DMS79 treated with DMSO at 0.1 percent for 48 hours (cell line): Measurements from ENCODE around the gene GRIA1.

Source experiments
- DNase-seq: peaks from one replicate; lab custom pipeline; 2025; lab: John Stamatoyannopoulos, UW

GRIA1 gene

GRCh38 chr5:153780876-153781705 is 290.6 kb downstream of the GRIA1 start:
- no peak for DNase-seq

- DNase-seq = no peak
These were observed 292.3 kb downstream of the GRIA1 start for GRCh38 chr5:153782589-153783361.

GRCh38 chr5:153783362-153783658 is 292.8 kb downstream of the GRIA1 start:
- DNase-seq = no peak

GRCh38 chr5:153784277-153784676 is 293.8 kb downstream of the GRIA1 start:
- DNase-seq = no peak

GRCh38 chr5:153791339-153791738 is 300.9 kb downstream of the GRIA1 start:
- DNase-seq = no peak

GRCh38 chr5:153792305-153792704 is 301.8 kb downstream of the GRIA1 start:
- DNase-seq = no peak

- DNase-seq = no peak
These were observed 303.2 kb downstream of the GRIA1 start for GRCh38 chr5:153793699-153794098.

- DNase-seq = no peak
These were observed 303.9 kb downstream of the GRIA1 start for GRCh38 chr5:153794327-153794726.

GRCh38 chr5:153796527-153796926 is 306.1 kb downstream of the GRIA1 start:
- DNase-seq = no peak

GRCh38 chr5:153797484-153797883 is 307.0 kb downstream of the GRIA1 start:
- DNase-seq = no peak

- DNase-seq = no peak
These were observed 308.4 kb downstream of the GRIA1 start for GRCh38 chr5:153798830-153799229.

GRCh38 chr5:153799466-153799865 is 309.0 kb downstream of the GRIA1 start:
- no peak for DNase-seq

- DNase-seq = no peak
These were observed 311.8 kb downstream of the GRIA1 start for GRCh38 chr5:153802050-153802821.

- no peak for DNase-seq
These were observed 317.3 kb downstream of the GRIA1 start for GRCh38 chr5:153807801-153808200.

GRCh38 chr5:153809166-153809565 is 318.7 kb downstream of the GRIA1 start:
- no peak for DNase-seq

- no peak for DNase-seq
These were observed 323.4 kb downstream of the GRIA1 start for GRCh38 chr5:153813901-153814300.

GRCh38 chr5:153816870-153817269 is 326.4 kb downstream of the GRIA1 start:
- no peak for DNase-seq

GRCh38 chr5:153818626-153819025 is 328.2 kb downstream of the GRIA1 start:
- no peak for DNase-seq

- no peak for DNase-seq
These were observed 332.6 kb downstream of the GRIA1 start for GRCh38 chr5:153823036-153823435.

- no peak for DNase-seq
These were observed 334.4 kb downstream of the GRIA1 start for GRCh38 chr5:153824909-153825308.

GRCh38 chr5:153827397-153827796 is 336.9 kb downstream of the GRIA1 start:
- DNase-seq = no peak

GRCh38 chr5:153829510-153830065 is 339.1 kb downstream of the GRIA1 start:
- no peak for DNase-seq
